Adrenal gland (tissue), 12 donors: ENCODE results near the gene CFAP251. TPM values are rescaled to one million over a fixed set of nuclear protein-coding genes. Genes with fewer than 3 reads are reported as not detected.

Source experiments
- DNase-seq, 7 donors: peaks; one replicate each; pipeline ENCODE4 v3.0.0-alpha.2; 2019 to 2020
- H3K27ac ChIP-seq, 5 donors: fragments of 200-600 bp; sonication (generic) in 4 of 5; 1 replicate in 3 of 5; 2 replicates in 2 of 5; pipeline versions ENCODE4 v1.5.1 to v1.8.0; 2016 to 2020; ENCODE audit warnings: mild to moderate bottlenecking in 1 of 5
- H3K27me3 ChIP-seq: fragments of 200-600 bp; 2 replicates; pipeline ENCODE4 v1.8.0; 2021
- H3K36me3 ChIP-seq, 2 donors: fragments of 200-600 bp; replicated peaks in 1 of 2; 1 replicate in 1 of 2; 2 replicates in 1 of 2; pipeline versions ENCODE4 v1.5.1 to v1.8.0; 2018 to 2022
- H3K4me1 ChIP-seq, 2 donors: fragments of 200-600 bp; replicated peaks in 1 of 2; 1 replicate in 1 of 2; 2 replicates in 1 of 2; pipeline versions ENCODE4 v1.5.1 to v1.8.0; 2018 to 2021
- H3K4me3 ChIP-seq, 4 donors: fragments of 200-600 bp; sonication (generic) in 3 of 4; one replicate each; pipeline ENCODE4 v1.5.1; 2016 to 2018
- H3K9me3 ChIP-seq, 3 donors: fragments of 200-600 bp; sonication (generic) in 1 of 3; replicated peaks in 1 of 3; 1 replicate in 2 of 3; 2 replicates in 1 of 3; pipeline versions ENCODE4 v1.5.1 to v1.8.0; 2016 to 2021
- CTCF ChIP-seq, 6 experiments: fragments of 450-650 bp in 4 of 6; fragments of 200-600 bp in 2 of 6; sonication (generic) in 1 of 6; IDR thresholded peaks; 1 replicate in 5 of 6; 2 replicates in 1 of 6; pipeline versions ENCODE4 v1.5.1 to v1.8.0; 2016 to 2021; ENCODE audit warnings: antibody characterized with exemption in 6 of 6, mild to moderate bottlenecking in 2 of 6, moderate library complexity in 1 of 6
- POLR2A ChIP-seq, 2 donors: fragments of 450-650 bp; IDR thresholded peaks; one replicate each; pipeline ENCODE4 v1.6.1; 2017; ENCODE audit warnings: antibody characterized with exemption in 2 of 2, mild to moderate bottlenecking in 2 of 2, moderate library complexity in 1 of 2
- WGBS, 4 donors: extraction: QIAGEN DNeasy Blood & Tissue Kit in 2 of 4; methylation state at CpG; one replicate each; pipeline versions ENCODE4 v1.1.5 to v1.1.7; 2013 to 2017; 5-methylcytosine and 5-hydroxymethylcytosine counted together
- intact Hi-C, 2 donors: fragments of 100-400 bp; cut with DNase I; formaldehyde crosslinking; loops; one replicate each; pipeline versions ENCODE4 v1.14.1 to v1.15.0; 2022 to 2023
- polyA plus RNA-seq, 3 donors: library from polyadenylated mRNA; stranded (reverse); fragments of 200-250 nt in 2 of 3; fragments of 350-450 nt in 1 of 3; fragmentation: Illumina TruSeq in 1 of 3; extraction: RNeasy Lipid Tissue Mini Kit (QIAGEN cat#74804) in 1 of 3; gene quantifications; one replicate each; pipeline ENCODE4 v1.2.3, GENCODE V29; 2013 to 2014
- total RNA-seq, 9 donors: library from RNA; depleted of rRNA in 4 of 9; stranded (reverse); fragments of >200 nt in 4 of 9; fragments of 120-200 nt in 1 of 9; fragmentation: NEBNext Ultra II Directional in 1 of 9; extraction: Animal tissue kit (Norgen Biotek cat#: 25700) in 1 of 9; gene quantifications; one replicate each; pipeline versions ENCODE4 v1.1.0 to v1.2.4, GENCODE V29; 2013 to 2023
- donor health status: healthy with polysubstance abuse.
- donor health status: Bipolar disorder and iron deficiency.
- donor health status: DM: yes; HTN: yes; CAD: no.
- donor health status: DM: no; HTN: no; CAD: no.
- donor health status: DM: no; HTN: no; CAD: no.
- donor health status: DM: yes; HTN: yes; CAD: no.

The CFAP251 gene
- total and polyA plus RNA-seq, 12 donors, result 0.30 to 11.6 (median 2.7) TPM

GRCh38 chr12:121989276-121990113 lies 71.1 kb downstream of the CFAP251 start:
- Histone ChIP-seq H3K27me3 (no peaks in the 10 kb centered on the region), H3K27ac (no peak overlapping the region), H3K4me1 (no peaks in the 10 kb centered on the region), H3K4me3 (no peak overlapping the region), H3K36me3 (no peaks in the 10 kb centered on the region), H3K9me3 (no peaks in the 10 kb centered on the region)
- intact Hi-C loops, result no loop called here
- WGBS, 4 donors, result 86 to 94% (median 90%) methylated on average over 12 to 14 of the region's 14 CpGs
- TF ChIP-seq POLR2A (IDR thresholded peaks at IDR 0.05) (no peak), CTCF (IDR thresholded peaks at IDR 0.05) (no peak)
- DNase-seq, result no peak

GRCh38 chr12:121990114-121990647 lies 71.8 kb downstream of the CFAP251 start:
- DNase-seq, result no peak
- no peak overlapping the region for H3K27ac ChIP-seq
- no peaks in the 10 kb centered on the region for H3K27me3 ChIP-seq
- no peak overlapping the region for H3K4me3 ChIP-seq
- H3K36me3 ChIP-seq, result no peaks in the 10 kb centered on the region
- intact Hi-C loops, result no loop called here
- TF ChIP-seq POLR2A (IDR thresholded peaks at IDR 0.05), result no peak
- no peak for TF ChIP-seq CTCF (IDR thresholded peaks at IDR 0.05)
- no peaks in the 10 kb centered on the region for H3K4me1 ChIP-seq
- WGBS, 4 donors, result 89 to 94% (median 90%) methylated on average over 4 to 6 of the region's 6 CpGs
- no peaks in the 10 kb centered on the region for H3K9me3 ChIP-seq

GRCh38 chr12:121990692-121991603 lies 72.6 kb downstream of the CFAP251 start:
- intact Hi-C loops, result no loop called here
- Histone ChIP-seq H3K4me1 (no peaks in the 10 kb centered on the region), H3K27ac (no peak overlapping the region), H3K36me3 (no peaks in the 10 kb centered on the region), H3K9me3 (no peaks in the 10 kb centered on the region), H3K27me3 (no peaks in the 10 kb centered on the region), H3K4me3 (no peak overlapping the region)
- TF ChIP-seq POLR2A (IDR thresholded peaks at IDR 0.05) (no peak), CTCF (IDR thresholded peaks at IDR 0.05) (no peak)
- DNase-seq, result no peak
- WGBS, 4 donors, result 80 to 87% (median 82%) methylated on average over 10 of the region's 10 CpGs
